Uterus (tissue), 4 donors: Measurements from ENCODE around the gene CD81. TPM values are rescaled to one million over a fixed set of nuclear protein-coding genes. Genes with fewer than 3 reads are reported as not detected.

Experiments used
- DNase-seq, 2 donors: peaks; one replicate each; pipeline ENCODE4 v3.0.0-alpha.2; 2019 to 2020
- H3K27ac ChIP-seq, 2 donors: fragments of 200-600 bp; sonication (generic); 1 replicate in 1 of 2; 2 replicates in 1 of 2; pipeline ENCODE4 v1.5.1; 2016 to 2018
- H3K27me3 ChIP-seq, 2 donors: fragments of 200-600 bp; sonication (generic); one replicate each; pipeline ENCODE4 v1.5.1; 2018 to 2019; ENCODE audit warnings: control low read depth in 1 of 2
- H3K36me3 ChIP-seq, 2 donors: fragments of 200-600 bp; sonication (generic); one replicate each; pipeline ENCODE4 v1.5.1; 2019; ENCODE audit warnings: control low read depth in 1 of 2
- H3K4me1 ChIP-seq, 2 donors: fragments of 200-600 bp; sonication (generic); one replicate each; pipeline ENCODE4 v1.5.1; 2018 to 2019; ENCODE audit warnings: control low read depth in 1 of 2
- H3K4me3 ChIP-seq, 2 donors: fragments of 200-600 bp; sonication (generic); 1 replicate in 1 of 2; 2 replicates in 1 of 2; pipeline ENCODE4 v1.5.1; 2018 to 2019; ENCODE audit warnings: mild to moderate bottlenecking in 1 of 2
- H3K9me3 ChIP-seq, 2 donors: fragments of 200-600 bp; sonication (generic); one replicate each; pipeline ENCODE4 v1.5.1; 2019; ENCODE audit warnings: control low read depth in 1 of 2
- CTCF ChIP-seq, 4 experiments: fragments of 200-600 bp in 2 of 4; fragments of 450-650 bp in 2 of 4; sonication (generic) in 2 of 4; IDR thresholded peaks; one replicate each; pipeline ENCODE4 v1.5.1; 2016 to 2019; ENCODE audit warnings: antibody characterized with exemption in 4 of 4, mild to moderate bottlenecking in 2 of 4, moderate library complexity in 1 of 4
- POLR2A ChIP-seq, 2 donors: fragments of 450-650 bp; IDR thresholded peaks; one replicate each; pipeline ENCODE4 v1.6.1; 2016; ENCODE audit warnings: antibody characterized with exemption in 2 of 2, mild to moderate bottlenecking in 1 of 2, moderate library complexity in 1 of 2
- intact Hi-C: fragments of 100-400 bp; cut with DNase I; formaldehyde crosslinking; loops from one replicate; pipeline ENCODE4 v1.15.1; 2023; ENCODE audit warnings: low total_unique reads
- total RNA-seq, 4 donors: library from RNA; depleted of rRNA in 3 of 4; stranded (reverse); fragments of >200 nt in 3 of 4; gene quantifications; one replicate each; pipeline versions ENCODE4 v1.1.0 to v1.2.4, GENCODE V29; 2014 to 2023
- donor health status: DM: yes; HTN: yes; CAD: no.

The CD81 gene
- 100 to 1,000 TPM; 394 to 852 (median 626) TPM for total RNA-seq

DNA sequence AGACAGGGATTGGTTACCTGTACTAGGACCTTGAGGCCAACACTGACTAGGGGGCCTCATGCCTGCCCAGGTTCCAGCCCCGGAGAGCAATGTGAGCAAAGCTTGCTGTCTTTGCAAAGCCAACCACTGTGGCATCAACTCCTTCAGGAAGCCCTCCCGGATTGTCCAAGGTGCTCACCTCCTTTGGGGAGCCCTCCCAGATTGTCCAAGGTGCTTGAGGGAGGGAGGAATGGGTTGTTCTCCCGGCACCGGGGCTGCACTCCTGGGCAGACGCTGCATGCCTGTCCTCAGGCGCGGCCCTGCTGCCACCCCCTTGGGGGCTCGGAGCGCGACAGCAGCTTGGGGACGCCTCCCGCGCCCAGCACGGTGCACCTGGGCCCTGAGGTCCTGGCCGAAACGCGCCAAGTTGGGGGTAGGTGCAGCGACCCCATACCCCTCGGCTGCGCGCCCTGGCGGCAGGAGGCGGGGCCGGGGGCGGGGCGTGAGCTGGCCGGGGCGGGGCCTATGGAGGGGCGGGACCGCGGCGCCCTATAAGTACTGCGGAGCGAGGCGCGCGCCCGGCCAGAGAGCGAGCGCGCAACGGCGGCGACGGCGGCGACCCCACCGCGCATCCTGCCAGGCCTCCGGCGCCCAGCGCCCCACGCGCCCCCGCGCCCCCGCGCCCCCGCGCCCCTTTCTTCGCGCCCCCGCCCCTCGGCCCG, at the start of gene CD81:
Gene CD81 (plus strand): TSS at position 560 of the 701 bp plus-strand sequence. CDS start 240 bp downstream, outside the sequence.
- TF ChIP-seq POLR2A (IDR thresholded peaks at IDR 0.05) (peak; percentile 28 to 63), CTCF (IDR thresholded peaks at IDR 0.05) (peak in 1 of 4 experiments; percentile 9)

DNA sequence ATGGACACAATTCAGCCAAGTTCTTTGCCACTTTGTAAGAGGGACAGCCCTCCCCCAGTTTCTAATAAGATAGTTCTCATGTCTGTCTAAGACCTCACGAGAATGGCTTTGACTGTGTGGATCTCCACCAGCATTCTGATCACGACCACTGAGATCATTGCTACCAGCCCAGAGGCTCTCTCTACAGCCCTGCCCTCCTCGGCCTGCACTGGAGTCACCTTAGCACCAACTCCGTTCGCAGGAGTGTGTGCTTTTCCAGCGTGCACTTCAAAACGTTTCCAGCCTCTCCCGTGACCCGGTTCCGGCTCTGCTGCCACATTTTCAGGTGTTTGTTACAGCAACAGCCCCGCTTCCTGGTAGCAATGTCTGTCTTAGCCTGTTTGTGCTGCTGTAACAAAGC, 49.1 kb upstream of the CD81 start:
- no peak for DNase-seq
- no peak overlapping the region for H3K27ac ChIP-seq
- TF ChIP-seq POLR2A (IDR thresholded peaks at IDR 0.05), result no peak
- no peak for TF ChIP-seq CTCF (IDR thresholded peaks at IDR 0.05)
- H3K36me3 ChIP-seq, result no peaks in the 10 kb centered on the region
- no peaks in the 10 kb centered on the region for H3K27me3 ChIP-seq
- no peak overlapping the region for H3K4me3 ChIP-seq
- H3K4me1 ChIP-seq, result no peaks in the 10 kb centered on the region
- intact Hi-C loops, result no loop called here
- no peaks in the 10 kb centered on the region for H3K9me3 ChIP-seq

More for the DNA sequence above, at the start of gene CD81:
- Histone ChIP-seq H3K27ac (peak within 1 kb of the TSS; percentile 91 to 99), H3K4me1 (peaks cover 14 to 24% of the 10 kb centered on the region in 2 donors), H3K27me3 (no peaks in the 10 kb centered on the region), H3K36me3 (no peaks in the 10 kb centered on the region), H3K4me3 (peak within 1 kb of the TSS; percentile 77 to 86), H3K9me3 (no peaks in the 10 kb centered on the region)
- intact Hi-C loops, result loop anchor here (5.0 kb wide), 1 partner anchor 65 kb away; no protein-coding TSS in a partner anchor
- peak; percentile 50 to 67 for DNase-seq

DNA sequence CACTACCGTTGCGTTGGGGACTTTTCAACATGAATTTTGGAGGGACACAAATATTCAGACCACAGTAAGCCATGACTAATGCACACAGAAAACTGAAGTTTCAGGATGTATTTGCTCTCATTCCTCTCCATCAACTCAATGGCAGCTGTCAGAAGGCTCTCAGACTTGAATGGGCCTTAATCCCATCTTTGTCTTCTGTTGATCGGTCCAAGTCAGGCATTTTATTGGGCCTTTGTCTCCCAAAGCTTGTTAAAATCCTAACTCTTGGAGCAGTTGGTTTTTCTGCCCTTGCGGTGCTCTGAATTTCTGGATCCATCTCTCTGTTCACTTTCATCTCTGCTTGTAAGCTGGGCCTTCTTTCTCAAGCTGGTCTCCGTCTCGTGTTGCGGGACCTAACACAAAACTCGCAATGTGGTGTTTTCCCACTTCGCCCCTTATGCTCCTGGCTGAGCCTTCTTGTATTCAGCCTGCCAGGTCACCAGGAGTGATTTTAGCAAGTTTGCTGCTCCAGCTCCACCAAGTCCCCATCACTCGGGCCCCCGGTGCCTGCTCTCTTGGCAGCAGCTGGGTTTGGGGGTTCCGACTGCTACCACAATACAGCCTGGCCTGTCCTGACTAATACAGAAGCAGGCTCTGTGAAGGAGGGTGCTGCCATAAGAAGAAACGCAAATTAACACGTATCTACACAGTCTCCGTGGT, 48.3 kb upstream of the CD81 start:
- no peaks in the 10 kb centered on the region for H3K36me3 ChIP-seq

GRCh38 chr11:2329551-2329950, 47.6 kb upstream of the CD81 start:
- H3K27me3 ChIP-seq, result no peaks in the 10 kb centered on the region
- no peak overlapping the region for H3K27ac ChIP-seq
- TF ChIP-seq POLR2A (IDR thresholded peaks at IDR 0.05) (no peak), CTCF (IDR thresholded peaks at IDR 0.05) (no peak)
- intact Hi-C loops, result no loop called here
- no peaks in the 10 kb centered on the region for H3K9me3 ChIP-seq
- no peaks in the 10 kb centered on the region for H3K36me3 ChIP-seq
- no peaks in the 10 kb centered on the region for H3K4me1 ChIP-seq
- DNase-seq, result no peak
- H3K4me3 ChIP-seq, result no peak overlapping the region

More for the DNA sequence above, 48.3 kb upstream of the CD81 start:
- no peak for DNase-seq
- H3K27me3 ChIP-seq, result no peaks in the 10 kb centered on the region
- no peaks in the 10 kb centered on the region for H3K9me3 ChIP-seq
- H3K4me1 ChIP-seq, result no peaks in the 10 kb centered on the region
- intact Hi-C loops, result no loop called here
- H3K4me3 ChIP-seq, result no peak overlapping the region
- no peak overlapping the region for H3K27ac ChIP-seq
- TF ChIP-seq POLR2A (IDR thresholded peaks at IDR 0.05) (no peak), CTCF (IDR thresholded peaks at IDR 0.05) (no peak)

DNA sequence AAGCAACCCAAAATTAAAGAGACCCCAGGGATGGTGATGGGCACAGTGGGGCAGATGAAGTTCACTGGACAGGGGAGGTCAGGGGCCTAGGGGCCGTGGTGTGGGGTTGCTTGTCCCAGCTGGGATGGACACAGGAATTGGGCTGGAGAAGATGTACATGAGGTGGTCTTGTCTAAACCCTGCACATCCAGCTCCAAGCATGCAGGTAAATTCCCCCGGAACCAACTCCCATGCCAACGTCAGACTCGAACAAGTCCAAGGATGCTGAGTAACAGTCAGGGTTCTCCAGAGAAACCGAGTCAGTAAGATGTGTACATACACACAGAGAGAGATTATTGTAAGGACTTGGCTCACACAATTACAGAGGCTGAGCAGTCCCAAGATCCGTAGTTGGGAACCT, 46.4 kb upstream of the CD81 start:
- no peaks in the 10 kb centered on the region for H3K9me3 ChIP-seq
- H3K4me1 ChIP-seq, result no peaks in the 10 kb centered on the region
- no peaks in the 10 kb centered on the region for H3K27me3 ChIP-seq
- H3K4me3 ChIP-seq, result no peak overlapping the region
- H3K36me3 ChIP-seq, result no peaks in the 10 kb centered on the region
- H3K27ac ChIP-seq, result no peak overlapping the region
- intact Hi-C loops, result no loop called here
- no peak for DNase-seq
- no peak for TF ChIP-seq CTCF (IDR thresholded peaks at IDR 0.05)
- no peak for TF ChIP-seq POLR2A (IDR thresholded peaks at IDR 0.05)
